T-helper 2 cell treated with Interferon-gamma antibody and Interleukin-4, amounts not matched to agents 100 ng/mL and 5 ng/mL, for 36 hours (primary cell): ENCODE results near the gene SS18L1. TPM values are rescaled to one million over a fixed set of nuclear protein-coding genes. Genes with fewer than 3 reads are reported as not detected.

ENCODE experiments used
- intact Hi-C: fragments of 100-400 bp; cut with micrococcal nuclease; formaldehyde crosslinking; loops from one replicate; pipeline ENCODE4 v1.15.1; 2023
- total RNA-seq: library from RNA; stranded (reverse); gene quantifications from 2 replicates; pipeline ENCODE4 v1.2.3, GENCODE V29; 2022

SS18L1 gene
- total RNA-seq, 1 donor from 2014 or later = 20.0 TPM

DNA sequence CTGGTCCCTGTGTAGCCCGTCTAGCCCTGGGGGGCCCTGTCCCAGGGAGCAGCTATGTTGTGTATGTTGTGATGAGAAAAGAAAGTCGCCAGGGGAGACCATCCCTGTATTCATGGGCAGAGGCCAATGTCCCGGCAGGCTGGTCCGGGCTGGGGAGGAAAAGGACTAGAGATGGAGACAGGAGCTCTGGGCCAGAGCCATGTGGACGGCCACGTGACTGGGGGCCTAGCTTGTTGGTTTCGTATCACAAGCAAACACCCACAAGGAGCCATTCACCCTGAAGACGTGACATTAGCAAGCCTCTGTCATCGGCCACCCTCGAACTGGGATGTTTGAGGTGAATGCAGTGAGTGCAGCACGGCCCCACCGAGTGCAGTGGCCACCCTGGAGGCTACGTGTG, 79.4 kb downstream of the SS18L1 start:
- intact Hi-C loops = no loop called here

DNA sequence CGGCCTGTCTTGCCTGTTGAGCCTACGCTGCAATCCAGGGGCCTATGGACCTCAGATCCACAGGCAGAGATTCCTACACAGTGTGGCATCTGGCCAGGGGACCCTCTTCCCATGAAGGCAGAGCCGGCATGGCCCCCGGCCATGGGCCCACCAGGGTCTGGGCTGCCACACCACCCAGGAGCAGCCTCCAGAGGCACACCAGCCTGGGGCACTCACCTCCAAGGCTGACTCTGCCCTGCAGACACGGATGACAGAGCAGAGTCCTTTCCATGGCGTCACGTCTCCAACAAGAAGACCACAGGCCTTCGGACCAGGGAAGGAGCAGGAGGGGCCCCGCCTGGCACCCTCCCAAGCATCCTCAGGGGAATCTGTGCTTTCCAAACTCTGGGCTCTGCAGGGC, 80.0 kb downstream of the SS18L1 start:
- intact Hi-C loops = no loop called here

DNA sequence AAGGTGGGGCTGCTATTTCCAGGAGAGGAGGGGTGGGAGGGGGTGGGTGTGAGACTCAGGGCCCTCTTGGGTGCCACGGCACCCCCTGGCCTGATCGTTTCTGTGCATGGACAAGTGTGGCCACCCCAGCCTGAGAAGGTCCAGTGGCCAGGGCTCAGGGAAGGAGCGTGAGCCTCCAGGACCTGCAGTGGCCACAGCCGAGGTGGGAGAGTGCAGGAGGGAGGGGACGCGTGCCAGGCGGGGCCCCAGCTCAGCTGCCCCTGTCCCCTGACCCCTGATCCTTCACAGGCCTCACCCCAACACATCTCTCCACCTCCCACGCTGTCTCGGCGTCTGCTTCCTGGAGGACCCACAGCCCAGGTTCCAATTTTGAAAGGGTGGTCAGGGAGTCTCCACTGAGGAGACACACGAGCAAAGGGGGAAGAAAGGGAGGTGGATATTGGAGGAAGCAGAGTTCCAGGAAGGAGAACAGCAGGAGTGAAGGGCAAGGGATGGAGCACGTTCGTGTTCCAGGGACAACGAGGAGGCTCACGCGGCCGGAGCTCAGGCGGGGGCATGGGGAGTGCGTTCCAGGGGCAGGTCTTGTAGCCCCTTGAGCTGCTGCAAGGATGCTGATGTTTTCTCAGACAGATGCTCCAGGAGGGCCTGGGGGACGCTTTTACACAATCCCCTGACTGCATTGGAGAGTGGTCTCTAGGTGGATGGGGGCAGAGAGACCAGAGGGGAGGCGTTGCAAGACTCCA, 80.7 kb downstream of the SS18L1 start:
- intact Hi-C loops = no loop called here

DNA sequence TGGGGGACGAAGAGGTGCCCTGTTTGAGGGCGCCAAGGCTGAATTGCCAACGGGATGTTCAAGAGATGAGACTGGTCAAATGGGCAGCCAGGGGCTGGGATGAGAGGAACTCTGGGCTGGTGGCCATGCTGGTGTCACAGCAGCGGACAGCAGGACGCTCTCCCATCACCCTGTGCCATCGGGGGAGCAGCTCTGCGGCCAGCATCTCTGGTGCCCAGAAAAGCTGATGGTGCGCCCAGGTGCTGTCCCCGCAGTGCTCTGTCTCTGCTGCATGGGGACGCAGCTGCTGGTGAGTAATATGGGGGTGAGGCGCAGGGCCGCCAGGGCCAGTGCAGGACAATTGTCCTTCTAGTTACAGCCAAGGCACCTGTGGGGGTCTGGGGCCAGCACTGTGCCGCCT, 81.5 kb downstream of the SS18L1 start:
- intact Hi-C loops = no loop called here

DNA sequence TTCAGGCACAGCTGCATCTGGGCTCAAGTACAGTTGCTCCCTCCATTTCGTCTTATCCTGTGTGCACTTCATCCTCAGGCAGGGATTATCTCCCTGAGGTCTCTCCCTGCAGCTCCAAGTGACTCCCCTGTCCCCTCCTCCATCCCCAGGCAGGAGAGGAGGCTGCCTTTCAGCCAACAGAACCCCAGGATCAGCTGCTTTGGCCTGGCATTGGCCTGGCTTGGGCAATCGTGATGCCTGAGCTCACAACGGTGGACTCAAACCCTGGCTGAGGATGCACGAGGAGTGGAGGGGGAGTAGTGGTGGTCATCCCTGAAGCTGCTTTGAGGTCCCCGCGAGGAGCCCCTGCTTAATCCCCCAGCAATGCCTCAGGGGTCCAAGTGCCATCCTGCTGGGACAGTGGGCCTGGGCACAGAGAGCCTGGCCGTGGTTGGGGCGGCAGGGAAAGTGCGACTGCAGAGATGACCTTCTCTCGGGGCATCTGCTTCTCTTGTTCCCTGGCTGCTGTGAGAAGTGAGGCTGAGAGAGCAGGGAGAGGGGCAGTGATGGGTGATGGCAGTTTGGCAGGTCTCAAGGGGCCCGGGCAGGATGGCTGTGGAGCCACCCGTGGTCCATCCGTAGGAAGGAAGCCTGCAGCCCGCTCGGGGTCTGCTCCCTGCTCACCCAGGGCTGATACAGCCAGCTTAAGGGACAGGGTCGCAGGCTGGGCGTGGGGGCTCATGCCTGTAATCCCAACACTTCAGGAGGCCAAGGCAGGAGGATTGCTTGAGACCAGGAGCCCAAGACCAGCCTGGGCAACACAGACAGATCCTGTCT, 82.5 kb downstream of the SS18L1 start:
- intact Hi-C loops = no loop called here

DNA sequence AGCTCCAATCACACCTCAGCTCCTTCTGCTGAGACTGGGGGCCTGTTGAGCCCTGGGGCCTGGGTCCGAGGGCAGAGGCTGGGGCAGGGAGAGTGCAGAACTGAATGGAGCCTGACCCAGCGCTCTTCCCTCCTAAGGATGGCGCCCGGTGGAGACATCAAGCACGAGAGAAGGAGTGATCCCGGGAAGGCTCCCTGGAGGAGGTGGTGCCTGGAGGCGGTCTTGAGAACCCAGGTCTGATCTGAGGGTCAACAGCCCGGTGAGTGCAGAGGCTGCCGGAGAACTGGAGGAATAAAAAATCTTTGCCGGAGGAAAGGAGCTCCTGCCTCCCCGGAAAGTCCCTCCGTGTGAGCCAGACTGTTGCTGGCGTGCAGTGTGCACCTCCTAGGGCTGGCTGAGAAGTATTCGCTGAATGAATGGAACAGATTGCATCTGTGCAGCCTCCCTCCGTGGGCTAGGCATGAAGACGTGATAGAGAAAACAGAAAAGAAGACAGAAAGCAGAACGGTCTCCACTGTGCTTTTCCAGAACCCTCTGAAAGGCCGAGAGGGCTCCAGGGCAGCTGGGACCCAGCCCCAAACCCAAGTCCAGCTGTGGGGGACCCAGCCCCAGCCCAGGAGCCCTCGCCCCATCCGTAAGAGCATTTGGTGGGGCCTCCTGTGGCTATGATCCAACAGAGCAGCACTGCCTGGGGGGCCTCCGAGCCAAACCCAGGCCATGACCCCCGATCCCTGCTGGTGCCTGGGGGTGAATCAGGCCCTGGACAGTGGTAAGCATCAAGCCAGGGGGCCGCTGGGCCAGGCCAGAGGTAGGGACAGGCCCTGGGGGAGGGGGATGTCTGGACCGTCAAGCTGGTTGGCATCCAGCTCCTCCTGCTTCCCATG, 83.4 kb downstream of the SS18L1 start:
- intact Hi-C loops = no loop called here

DNA sequence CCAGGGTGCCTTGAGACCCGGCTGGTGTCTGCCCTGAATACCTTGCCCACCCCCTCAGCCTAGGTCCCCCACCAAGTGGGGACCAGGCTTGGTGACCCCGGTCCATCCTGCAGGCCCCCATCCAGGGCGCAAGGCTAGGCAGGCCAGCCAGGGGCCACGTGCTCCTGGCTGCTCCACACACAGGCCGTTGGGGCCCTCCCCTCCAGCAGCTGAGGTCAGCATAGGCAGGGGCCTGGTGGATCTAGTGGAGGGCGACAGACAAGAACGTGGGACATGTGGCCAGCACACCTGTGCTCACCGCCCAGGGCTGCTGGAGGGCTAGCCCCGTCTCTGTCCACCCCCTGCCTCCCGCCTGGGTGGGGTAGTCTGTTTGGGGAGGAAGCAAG, 84.0 kb downstream of the SS18L1 start:
- intact Hi-C loops = no loop called here

DNA sequence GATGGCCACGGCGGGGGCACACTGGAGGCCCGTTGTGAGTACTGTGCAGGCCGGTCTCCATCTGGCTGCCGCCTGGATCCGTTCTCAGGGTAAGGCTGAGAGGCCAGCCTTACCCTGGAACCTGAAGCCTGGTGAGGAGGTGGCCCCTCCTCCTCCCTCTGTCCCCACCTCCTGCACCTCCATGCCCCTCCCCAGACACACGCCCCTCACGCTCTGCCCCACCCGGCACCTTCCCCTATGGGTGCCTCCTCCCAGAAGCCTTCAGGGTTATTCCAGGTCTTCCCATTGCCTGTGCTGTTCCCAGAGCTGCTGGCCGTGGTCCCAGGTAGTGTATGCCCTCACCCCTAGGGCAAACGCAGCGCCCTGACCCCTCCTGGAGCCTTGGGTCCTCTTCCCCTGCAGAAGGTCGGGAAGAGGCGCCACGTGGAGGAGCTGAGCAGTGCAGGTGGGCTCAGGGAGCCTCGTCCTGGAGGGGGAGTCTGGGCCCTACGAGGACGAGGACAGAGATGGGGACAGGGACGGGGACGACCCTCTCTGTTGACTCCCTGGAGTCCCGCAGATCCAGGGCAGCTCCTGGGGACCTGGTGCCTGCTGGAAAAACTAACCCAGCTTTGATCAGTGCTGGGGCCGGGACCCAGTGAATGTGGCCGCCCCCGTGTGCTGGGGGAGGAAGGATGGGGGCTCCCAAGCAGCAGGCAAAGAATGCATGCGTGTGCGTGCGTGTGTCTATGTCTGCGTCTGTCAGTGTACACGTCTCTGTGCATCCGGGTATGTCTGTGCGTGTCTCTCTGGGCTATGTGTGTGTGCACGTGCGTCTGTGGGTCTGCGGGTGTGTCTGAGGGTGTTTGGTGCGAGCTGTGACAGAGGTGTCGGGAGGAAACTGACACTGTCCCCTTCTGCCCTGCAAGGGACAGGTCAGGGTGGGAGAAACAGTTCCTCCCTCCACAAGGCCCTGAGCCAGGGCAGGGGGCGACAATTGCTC, 84.7 kb downstream of the SS18L1 start:
- intact Hi-C loops = no loop called here

DNA sequence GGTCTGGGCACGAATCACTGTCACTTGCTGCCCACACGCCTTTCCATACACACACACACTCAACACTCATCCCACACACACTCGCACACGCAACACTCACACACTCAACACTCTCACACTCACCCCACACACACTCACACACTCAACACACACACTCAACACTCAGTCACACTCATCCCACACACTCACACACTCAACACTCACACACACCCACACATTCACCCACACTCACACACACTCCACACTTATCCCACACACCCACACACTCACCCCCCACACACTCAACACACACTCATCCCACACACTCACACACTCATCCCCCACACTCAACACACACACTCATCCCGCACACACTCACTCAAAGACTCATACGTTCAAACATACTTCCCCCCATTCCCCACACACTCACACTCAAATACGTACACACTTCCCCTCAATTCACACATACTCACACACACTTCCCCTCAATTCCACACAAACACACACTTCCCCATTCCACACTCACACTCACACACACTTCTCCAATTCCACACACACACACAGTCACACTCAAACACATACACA, 85.5 kb downstream of the SS18L1 start:
- intact Hi-C loops = no loop called here

DNA sequence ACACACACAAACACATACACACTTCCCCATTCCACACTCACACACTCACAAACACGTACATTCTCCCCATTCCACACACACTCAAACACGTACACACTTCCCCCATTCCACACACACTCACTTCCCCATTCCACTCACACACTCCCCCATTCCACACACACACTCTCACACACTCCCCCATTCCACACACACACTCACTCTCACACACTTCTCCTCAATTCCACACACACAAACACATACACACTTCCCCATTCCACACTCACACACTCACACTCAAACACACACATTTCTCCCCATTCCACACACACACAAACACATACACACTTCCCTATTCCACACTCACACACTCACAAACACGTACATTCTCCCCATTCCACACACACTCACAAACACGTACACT, 86.1 kb downstream of the SS18L1 start:
- intact Hi-C loops = no loop called here

DNA sequence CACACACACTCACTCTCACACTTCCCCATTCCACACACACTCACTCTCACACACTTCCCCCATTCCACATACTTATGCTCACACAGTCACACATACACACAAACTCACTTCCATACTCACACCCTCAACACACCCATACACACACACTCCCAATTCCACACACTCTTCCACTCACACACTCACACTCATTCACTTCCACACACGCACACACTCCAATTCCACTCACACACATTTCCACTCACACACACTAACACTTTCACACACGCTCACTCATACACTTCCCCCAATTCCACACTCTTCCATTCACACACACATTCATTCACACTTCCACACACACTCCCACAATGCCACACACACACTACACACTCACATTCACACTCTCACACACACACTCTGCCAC, 86.7 kb downstream of the SS18L1 start:
- intact Hi-C loops = no loop called here

DNA sequence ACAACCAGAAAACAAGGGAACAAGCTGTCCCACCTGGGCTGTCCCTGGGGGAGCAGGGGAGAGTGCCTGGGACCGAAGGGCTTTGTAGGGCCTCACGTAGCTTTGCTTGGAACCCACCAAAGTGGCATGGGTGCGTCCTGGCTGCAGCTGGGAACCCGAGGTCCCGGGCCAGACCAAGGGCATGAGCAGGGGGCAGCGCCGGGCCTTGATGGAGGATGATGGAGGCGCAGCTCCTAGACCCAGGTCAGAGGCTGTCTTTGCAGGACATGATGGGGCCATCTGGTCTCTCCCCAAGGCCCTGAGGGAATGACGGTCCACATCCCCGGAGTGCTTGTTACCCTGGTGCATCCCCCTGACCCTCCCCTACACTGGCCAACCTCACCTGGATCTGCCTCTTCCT, 87.1 kb downstream of the SS18L1 start:
- intact Hi-C loops = no loop called here

DNA sequence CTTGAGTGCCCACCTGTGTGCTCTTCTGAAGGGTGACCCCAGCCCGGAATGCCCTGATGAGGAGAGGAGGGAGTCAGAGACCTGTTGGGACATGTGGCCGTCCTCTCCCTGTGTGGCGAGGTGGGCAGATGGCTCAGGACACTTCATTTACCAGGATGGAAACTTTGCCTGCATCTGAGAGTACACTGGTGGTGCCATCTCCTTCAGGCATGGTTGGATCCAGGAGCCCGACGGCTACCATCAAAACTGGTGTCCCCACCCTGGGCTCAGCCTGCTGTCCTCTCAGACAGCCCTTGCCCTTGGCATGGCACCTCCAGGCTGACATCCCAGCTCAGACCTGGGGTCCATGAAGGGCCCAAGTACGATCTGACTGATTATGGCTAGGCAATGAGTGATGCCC, 87.7 kb downstream of the SS18L1 start:
- intact Hi-C loops = no loop called here

Other genes with a start within 250 kb of the SS18L1 start
- 23.7 and 28.5 TPM in 2 replicates for gene TAF4, start 77.9 kb upstream of the SS18L1 start, total RNA-seq
- gene LSM14B, start 21.3 kb upstream of the SS18L1 start, total RNA-seq = 38.6 and 39.4 TPM in 2 replicates
- 317 and 321 TPM in 2 replicates for gene PSMA7, start 375 bp upstream of the SS18L1 start, total RNA-seq
- 30.9 and 33.4 TPM in 2 replicates for gene MTG2, start 39.3 kb downstream of the SS18L1 start, total RNA-seq
- gene HRH3, start 76.5 kb downstream of the SS18L1 start, total RNA-seq = not detected in 2 replicates
- 27.2 TPM in 2 replicates for gene OSBPL2, start 94.8 kb downstream of the SS18L1 start, total RNA-seq
- gene ADRM1, start 159.2 kb downstream of the SS18L1 start, total RNA-seq = 109 and 114 TPM in 2 replicates
- gene LAMA5, start 223.5 kb downstream of the SS18L1 start, total RNA-seq = 0.70 and 0.77 TPM in 2 replicates
- 1,960 and 1,982 TPM in 2 replicates for gene RPS21, start 243.3 kb downstream of the SS18L1 start, total RNA-seq